H1 (cell line): Measurements from ENCODE around the gene SPTBN5. TPM values are rescaled to one million over a fixed set of nuclear protein-coding genes. Genes with fewer than 3 reads are reported as not detected.

ENCODE experiments used
- CTCF ChIA-PET: fragments of 300-600 bp; sonication (Branson Sonifier 250); formaldehyde crosslinking; loops from one replicate; lab custom pipeline; 2021; ENCODE audit not compliant: partially characterized antibody; lab: Charles Lee
- POLR2A ChIA-PET: fragments of 300-600 bp; sonication (Branson Sonifier 250); formaldehyde crosslinking; loops from one replicate; lab custom pipeline; 2021; ENCODE audit warnings: inconsistent platforms; ENCODE audit not compliant: partially characterized antibody; lab: Charles Lee
- DNase-seq, 2 experiments: peaks; one replicate each; pipeline versions ENCODE4 v3.0.0 to v3.0.0-alpha.2; 2010 to 2022; ENCODE audit warnings: low spot score in 2 of 2, low read depth in 1 of 2, mixed read lengths in 1 of 2
- FAIRE-seq: peaks from 2 replicates; lab custom pipeline; 2011; peaks lifted over from hg19 to GRCh38; lab: Jason Lieb, UNC
- H2AFZ ChIP-seq: 2 replicates; pipeline ENCODE4 v1.8.1; 2012; ENCODE audit warnings: low read length, inconsistent platforms
- H2AK5ac ChIP-seq: 2 replicates; pipeline ENCODE4 v1.6.1; 2013; ENCODE audit warnings: low read depth, low read length
- H2BK120ac ChIP-seq: replicated peaks from 2 replicates; pipeline ENCODE3; 2013; ENCODE audit warnings: low read depth, low read length, inconsistent platforms
- H2BK12ac ChIP-seq: 2 replicates; pipeline ENCODE4 v1.6.1; 2013; ENCODE audit warnings: low read depth, low read length
- H2BK15ac ChIP-seq: 2 replicates; pipeline ENCODE4 v1.6.1; 2013; ENCODE audit warnings: low read length
- H2BK20ac ChIP-seq: 2 replicates; pipeline ENCODE4 v1.6.1; 2013; ENCODE audit warnings: low read length
- H2BK5ac ChIP-seq: 2 replicates; pipeline ENCODE4 v1.6.1; 2013; ENCODE audit warnings: low read depth, low read length
- H3K14ac ChIP-seq: 2 replicates; pipeline ENCODE4 v1.6.1; 2013; ENCODE audit warnings: inconsistent platforms; ENCODE audit not compliant: insufficient read length
- H3K18ac ChIP-seq: 2 replicates; pipeline ENCODE4 v1.6.1; 2013; ENCODE audit warnings: low read length; ENCODE audit errors: extremely low read depth
- H3K23ac ChIP-seq: 2 replicates; pipeline ENCODE4 v1.6.1; 2013; ENCODE audit warnings: inconsistent platforms; ENCODE audit not compliant: insufficient read length
- H3K23me2 ChIP-seq: 2 replicates; pipeline ENCODE4 v1.6.1; 2013; ENCODE audit warnings: low read depth, low read length
- H3K27ac ChIP-seq: 2 replicates; pipeline ENCODE4 v1.6.1; 2011; ENCODE audit warnings: low read depth, low read length, inconsistent platforms
- H3K27me3 ChIP-seq, 4 experiments: replicated peaks in 1 of 4; 1 replicate in 1 of 4; 2 replicates in 3 of 4; pipeline versions ENCODE4 v1.6.1 to v1.8.1; 2011 to 2013; ENCODE audit warnings: low read length in 3 of 4, mild to moderate bottlenecking in 3 of 4, inconsistent platforms in 2 of 4, mixed read lengths in 2 of 4, moderate library complexity in 1 of 4; ENCODE audit not compliant: control insufficient read depth in 3 of 4, insufficient read depth in 3 of 4; ENCODE audit errors: extremely low read depth in 1 of 4
- H3K36me3 ChIP-seq, 4 experiments: 2 replicates each; pipeline versions ENCODE4 v1.6.1 to v1.8.1; 2011 to 2013; ENCODE audit warnings: mild to moderate bottlenecking in 4 of 4, low read length in 3 of 4, moderate library complexity in 2 of 4, control low read depth in 1 of 4, inconsistent platforms in 1 of 4; ENCODE audit not compliant: insufficient read depth in 4 of 4, control insufficient read depth in 2 of 4
- H3K4ac ChIP-seq: replicated peaks from 2 replicates; pipeline ENCODE3; 2013; ENCODE audit warnings: low read length, low read depth, mixed read lengths, inconsistent platforms; ENCODE audit not compliant: insufficient read length
- H3K4me1 ChIP-seq, 4 experiments: replicated peaks in 1 of 4; 1 replicate in 1 of 4; 2 replicates in 3 of 4; pipeline versions ENCODE4 v1.6.1 to v1.8.1; 2011 to 2013; ENCODE audit warnings: low read length in 3 of 4, inconsistent platforms in 2 of 4, mixed read lengths in 1 of 4; ENCODE audit not compliant: insufficient read depth in 4 of 4, control insufficient read depth in 3 of 4
- H3K4me2 ChIP-seq, 2 experiments: 2 replicates each; pipeline versions ENCODE4 v1.6.1 to v1.8.1; 2011 to 2013; ENCODE audit warnings: low read depth in 2 of 2, low read length in 2 of 2, control low read depth in 1 of 2, inconsistent platforms in 1 of 2, mild to moderate bottlenecking in 1 of 2; ENCODE audit not compliant: insufficient read depth in 1 of 2
- H3K4me3 ChIP-seq, 4 experiments: fragments of 200-600, 300-600 bp in 1 of 4; sonication (generic), shearing (Covaris generic), sonication (Bioruptor Twin) in 1 of 4; 2 replicates each; pipeline versions ENCODE4 v1.5.1 to v1.8.1; 2011 to 2016; ENCODE audit warnings: low read length in 4 of 4, low read depth in 3 of 4, control low read depth in 2 of 4, inconsistent platforms in 2 of 4, mild to moderate bottlenecking in 2 of 4, mixed read lengths in 1 of 4, moderate library complexity in 1 of 4; ENCODE audit not compliant: insufficient read depth in 2 of 4; ENCODE audit errors: extremely low read depth in 1 of 4
- H3K56ac ChIP-seq: replicated peaks from 2 replicates; pipeline ENCODE3; 2013; ENCODE audit warnings: low read depth, mild to moderate bottlenecking, mixed read lengths, low read length, inconsistent platforms; ENCODE audit not compliant: insufficient read length
- H3K79me1 ChIP-seq: 2 replicates; pipeline ENCODE4 v1.6.1; 2013; ENCODE audit warnings: low read depth, low read length, control low read depth
- H3K79me2 ChIP-seq, 2 experiments: 2 replicates each; pipeline versions ENCODE4 v1.6.1 to v1.8.1; 2012 to 2013; ENCODE audit warnings: low read length in 2 of 2, mild to moderate bottlenecking in 2 of 2, inconsistent platforms in 1 of 2; ENCODE audit not compliant: insufficient read depth in 2 of 2, control insufficient read depth in 1 of 2
- H3K9ac ChIP-seq, 4 experiments: replicated peaks in 1 of 4; 1 replicate in 1 of 4; 2 replicates in 3 of 4; pipeline versions ENCODE4 v1.6.1 to v1.8.1; 2011 to 2013; ENCODE audit warnings: low read depth in 3 of 4, low read length in 3 of 4, control low read depth in 2 of 4, mild to moderate bottlenecking in 2 of 4, moderate library complexity in 2 of 4, inconsistent platforms in 1 of 4; ENCODE audit errors: extremely low read depth in 1 of 4
- H3K9me3 ChIP-seq, 2 experiments: 2 replicates each; pipeline versions ENCODE4 v1.6.1 to v1.8.1; 2012 to 2013; ENCODE audit warnings: mild to moderate bottlenecking in 2 of 2, moderate library complexity in 2 of 2, control low read depth in 1 of 2, inconsistent platforms in 1 of 2, low read depth in 1 of 2, low read length in 1 of 2, mixed read lengths in 1 of 2; ENCODE audit not compliant: insufficient read depth in 2 of 2
- H4K20me1 ChIP-seq, 2 experiments: replicated peaks in 1 of 2; 2 replicates each; pipeline versions ENCODE3 to v1.8.1; 2011 to 2013; ENCODE audit warnings: inconsistent platforms in 2 of 2, low read length in 2 of 2, mild to moderate bottlenecking in 1 of 2; ENCODE audit not compliant: insufficient read depth in 2 of 2, control insufficient read depth in 1 of 2
- H4K5ac ChIP-seq: 2 replicates; pipeline ENCODE4 v1.6.1; 2013; ENCODE audit warnings: low read length, low read depth, mixed read lengths, inconsistent platforms; ENCODE audit not compliant: insufficient read length
- H4K8ac ChIP-seq: 2 replicates; pipeline ENCODE4 v1.8.0; 2013; ENCODE audit warnings: mild to moderate bottlenecking, moderate library complexity, low read length, inconsistent platforms; ENCODE audit not compliant: insufficient read depth; ENCODE audit errors: extremely low read depth
- H4K91ac ChIP-seq: replicated peaks from 2 replicates; pipeline ENCODE3; 2013; ENCODE audit warnings: low read length, mixed read lengths, inconsistent platforms; ENCODE audit not compliant: insufficient read length
- BRCA1 ChIP-seq: IDR thresholded peaks from 2 replicates; pipeline ENCODE4 v1.6.1; 2012; ENCODE audit warnings: low read depth, low read length, improper control_type of control experiment
- GABPA ChIP-seq: IDR thresholded peaks from 2 replicates; pipeline ENCODE4 v1.6.1; 2011; ENCODE audit warnings: mild to moderate bottlenecking, low read length, moderate library complexity, borderline replicate concordance; ENCODE audit not compliant: insufficient read depth
- GTF2F1 ChIP-seq: IDR thresholded peaks from 2 replicates; pipeline ENCODE4 v1.6.1; 2012; ENCODE audit warnings: low read depth, low read length, improper control_type of control experiment, borderline replicate concordance
- SP4 ChIP-seq: IDR thresholded peaks from 2 replicates; pipeline ENCODE4 v1.6.1; 2012; ENCODE audit warnings: low read length, inconsistent platforms
- SRF ChIP-seq: IDR thresholded peaks from 2 replicates; pipeline ENCODE4 v1.6.1; 2011; ENCODE audit warnings: mild to moderate bottlenecking, low read depth, low read length, moderate library complexity
- TAF7 ChIP-seq: optimal IDR thresholded peaks from 2 replicates; pipeline ENCODE3; 2011; ENCODE audit warnings: low read depth, mild to moderate bottlenecking, inconsistent platforms, low read length, moderate library complexity, borderline replicate concordance
- TCF12 ChIP-seq: IDR thresholded peaks from 2 replicates; pipeline ENCODE4 v1.6.1; 2011; ENCODE audit warnings: low read depth, mild to moderate bottlenecking, low read length
- WGBS, 2 experiments: shearing (Covaris generic) in 1 of 2; methylation state at CpG; one replicate each; pipeline versions ENCODE4 v1.1.6 to v1.1.7; 2013 to 2015; ENCODE audit warnings: low lambda C conversion rate in 2 of 2, mixed read lengths in 2 of 2, inconsistent platforms in 1 of 2, low coverage in 1 of 2, missing lambda C conversion rate in 1 of 2; ENCODE audit not compliant: insufficient replicate concordance in 2 of 2, insufficient coverage in 1 of 2, insufficient read length in 1 of 2; ENCODE audit errors: extremely low coverage in 1 of 2, missing lambda C conversion rate in 1 of 2; 5-methylcytosine and 5-hydroxymethylcytosine counted together
- polyA plus RNA-seq, 7 experiments: library from polyadenylated mRNA; depleted of rRNA in 3 of 7; stranded (reverse) in 5 of 7; unstranded in 2 of 7; fragments of >200 nt in 5 of 7; fragments of 200-250 nt in 2 of 7; gene quantifications; 1 replicate in 5 of 7; 2 replicates in 1 of 7; 4 replicates in 1 of 7; pipeline versions ENCODE4 v1.2.1 to v1.2.3, GENCODE V29; 2011 to 2013; ENCODE audit warnings: missing spikeins in 2 of 7, mixed read lengths in 2 of 7
- total RNA-seq: library from RNA; stranded (reverse); fragmentation: NEBNext Ultra II Directional; extraction: Animal tissue kit (Norgen Biotek cat#: 25700); gene quantifications from 2 replicates; pipeline ENCODE4 v1.2.1, GENCODE V29; 2021
- TF ChIP-seq, protein P1 (sequence below): IDR thresholded peaks from 2 replicates; pipeline ENCODE4 v1.6.1; 2011; ENCODE audit warnings: low read depth, mild to moderate bottlenecking, low read length; ENCODE audit not compliant: insufficient read depth

Gene SPTBN5
- total and polyA plus RNA-seq, 2 of the 8 experiments (the other 6 are each of a cell fraction or from before 2014, with no cell fraction given), result 0.32 to 0.84 TPM

DNA sequence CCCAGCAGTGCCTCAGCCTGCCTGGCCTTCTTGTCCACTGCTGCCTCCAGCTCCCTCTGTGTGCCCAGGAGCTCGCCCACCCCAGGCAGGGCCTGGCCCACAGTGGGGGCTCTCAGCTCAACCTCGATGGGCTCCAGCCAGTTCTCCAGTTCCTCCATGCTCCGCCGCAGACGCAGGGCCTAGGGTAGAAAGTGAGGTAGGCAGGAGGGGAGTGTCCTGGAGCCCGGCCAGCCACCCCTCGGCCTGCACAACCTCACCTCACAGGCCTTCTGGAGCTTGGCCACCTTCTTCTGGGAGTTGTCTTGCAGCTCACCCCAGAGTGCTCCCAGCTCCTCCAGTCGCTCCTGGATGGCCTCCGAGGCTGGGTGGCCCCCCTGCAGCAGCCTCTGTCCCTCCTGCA, 36.5 kb downstream of the SPTBN5 start:
- H4K91ac ChIP-seq, result no peak overlapping the region

More for the DNA sequence above, 36.5 kb downstream of the SPTBN5 start:
- H3K4ac ChIP-seq, result peak overlapping the region; percentile 78
- POLR2A ChIA-PET, result interaction anchor here (1.0 to 1.1 kb wide), 2 partner anchors 29 kb away, joined by 3 read pairs; no protein-coding TSS in a partner anchor
- H3K56ac ChIP-seq, result no peak overlapping the region
- H4K20me1 ChIP-seq, result no peaks in the 10 kb centered on the region
- H2BK12ac ChIP-seq, result no peak overlapping the region
- H3K36me3 ChIP-seq, result no peaks in the 10 kb centered on the region
- H2BK120ac ChIP-seq, result no peak overlapping the region
- H3K9me3 ChIP-seq, result no peaks in the 10 kb centered on the region
- no peak for TF ChIP-seq SRF
- no peak for TF ChIP-seq TAF7
- TF ChIP-seq BRCA1, result no peak
- no peak for TF ChIP-seq SP4
- TF ChIP-seq GABPA, result no peak
- TF ChIP-seq GTF2F1, result no peak
- TF ChIP-seq TCF12, result no peak
- TF ChIP-seq, protein P1, sequence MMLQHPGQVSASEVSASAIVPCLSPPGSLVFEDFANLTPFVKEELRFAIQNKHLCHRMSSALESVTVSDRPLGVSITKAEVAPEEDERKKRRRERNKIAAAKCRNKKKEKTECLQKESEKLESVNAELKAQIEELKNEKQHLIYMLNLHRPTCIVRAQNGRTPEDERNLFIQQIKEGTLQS, result no peak
- TF ChIP-seq, all 59 proteins: peak for 0
- H3K79me2 ChIP-seq, result no peaks in the 10 kb centered on the region
- H3K27me3 ChIP-seq, result no peaks in the 10 kb centered on the region; a peak in 1 of 7 replicates
- WGBS, 2 experiments, result 92% methylated on average over 9 of the region's 9 CpGs; no CpG with 5 or more reads in 1 of the 2 experiments
- no peak overlapping the region for H2AFZ ChIP-seq
- no peak overlapping the region for H2BK20ac ChIP-seq
- no peak overlapping the region for H4K8ac ChIP-seq
- H3K4me1 ChIP-seq, result peaks cover 0 to 11% (median 2%) of the 10 kb centered on the region in 4 experiments; a peak in 3 of 7 replicates
- H4K5ac ChIP-seq, result no peak overlapping the region
- no peak for FAIRE-seq
- no peak overlapping the region for H3K14ac ChIP-seq
- no peak overlapping the region for H3K4me2 ChIP-seq
- H3K23me2 ChIP-seq, result no peaks in the 10 kb centered on the region
- no peak overlapping the region for H3K9ac ChIP-seq
- CTCF ChIA-PET, result interaction anchor here (0.8 to 5.5 kb wide), 16 partner anchors 8 to 84 kb away, joined by 3 to 49 read pairs (median 6); partner anchors contain the start of genes MAPKBP1 and PLA2G4B
- no peaks in the 10 kb centered on the region for H3K79me1 ChIP-seq
- no peak overlapping the region for H3K18ac ChIP-seq
- H2BK5ac ChIP-seq, result no peak overlapping the region
- H3K23ac ChIP-seq, result no peak overlapping the region
- H2AK5ac ChIP-seq, result no peak overlapping the region
- no peak overlapping the region for H3K4me3 ChIP-seq
- H2BK15ac ChIP-seq, result no peak overlapping the region
- no peak overlapping the region for H3K27ac ChIP-seq
- no peak for DNase-seq
